ENCODE data around the gene LAMA1.

Gene LAMA1

DNA sequence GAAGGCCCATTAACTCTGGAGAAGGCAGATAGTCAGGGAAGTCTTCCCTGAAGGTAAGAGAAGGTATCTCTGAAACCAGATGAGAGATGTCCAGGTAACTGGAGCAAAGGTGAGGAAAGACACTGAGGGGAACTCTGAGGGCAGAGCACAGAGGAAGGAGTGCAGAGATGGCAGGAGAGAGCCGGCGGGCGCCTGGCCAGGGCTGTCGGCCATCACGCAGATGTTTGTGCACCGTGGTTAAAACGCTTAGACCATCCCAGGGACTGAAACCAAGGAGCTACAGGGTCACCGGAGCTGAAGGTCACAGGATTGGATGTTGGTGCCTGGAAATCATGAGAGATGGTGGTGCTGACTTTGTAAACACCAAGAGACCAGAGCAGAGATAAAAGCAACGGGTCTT lies 55.4 kb downstream of the LAMA1 start:
- no peak for TF ChIP-seq CTCF (IDR thresholded peaks at IDR 0.05; ENCODE audit: insufficient read depth, low read depth, low read length, missing control alignments)
- no peak for DNase-seq (ENCODE audit: low read depth)
- H3K4me3 ChIP-seq (ENCODE audit: low read length) = no peak overlapping the region

DNA sequence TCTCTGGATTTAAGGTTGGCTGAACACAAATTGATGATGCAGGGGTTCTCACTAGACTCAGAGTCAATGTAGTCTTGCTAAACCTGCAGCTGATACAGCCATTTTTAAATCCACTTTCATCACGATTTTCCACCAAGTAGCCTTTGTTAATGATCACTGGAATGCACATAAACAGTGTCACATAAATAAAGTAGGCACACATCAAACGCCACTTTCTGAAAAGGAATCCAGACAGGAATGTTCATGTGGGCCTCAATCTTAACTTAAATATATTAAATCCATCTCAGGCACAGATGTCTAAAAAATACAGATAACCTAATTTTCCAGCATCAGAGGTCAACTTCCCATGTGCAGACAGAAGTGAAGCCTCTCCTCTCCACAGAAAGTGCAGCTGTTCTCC lies 58.3 kb downstream of the LAMA1 start:
- no peak for TF ChIP-seq CTCF (IDR thresholded peaks at IDR 0.05; ENCODE audit: insufficient read depth, low read depth, low read length, missing control alignments)
- H3K4me3 ChIP-seq (ENCODE audit: low read length) = no peak overlapping the region
- DNase-seq (ENCODE audit: low read depth) = no peak

GRCh38 chr18:7056026-7056425 lies 61.6 kb downstream of the LAMA1 start:
- no peak for DNase-seq (ENCODE audit: low read depth)
- H3K4me3 ChIP-seq (ENCODE audit: low read length) = no peak overlapping the region
- TF ChIP-seq CTCF (IDR thresholded peaks at IDR 0.05; ENCODE audit: insufficient read depth, low read depth, low read length, missing control alignments) = no peak

- H3K4me3 ChIP-seq (ENCODE audit: low read length) = no peak overlapping the region
- TF ChIP-seq CTCF (IDR thresholded peaks at IDR 0.05; ENCODE audit: insufficient read depth, low read depth, low read length, missing control alignments) = no peak
- no peak for DNase-seq (ENCODE audit: low read depth)
Observed at GRCh38 chr18:7049951-7050350, 67.6 kb downstream of the LAMA1 start.

DNA sequence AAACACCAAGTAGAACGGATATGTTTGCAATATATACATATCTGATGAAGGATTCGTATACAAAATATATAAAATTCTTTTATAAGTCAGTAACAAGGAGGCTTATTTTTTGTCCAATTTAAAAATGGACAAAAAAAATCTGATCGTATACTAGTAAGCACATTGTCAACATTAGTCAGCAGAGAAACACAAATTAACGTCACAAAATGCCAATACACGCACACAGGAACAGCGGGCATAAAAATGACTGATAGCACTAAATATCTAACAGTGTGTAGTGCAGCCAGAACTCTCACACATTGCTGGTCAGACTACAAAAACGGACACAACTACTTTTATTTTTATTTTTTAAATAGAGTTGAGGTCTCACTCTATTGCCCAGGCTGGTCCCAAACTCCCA lies 69.5 kb downstream of the LAMA1 start:
- TF ChIP-seq CTCF (IDR thresholded peaks at IDR 0.05; ENCODE audit: insufficient read depth, low read depth, low read length, missing control alignments) = no peak
- no peak for DNase-seq (ENCODE audit: low read depth)
- H3K4me3 ChIP-seq (ENCODE audit: low read length) = no peak overlapping the region

GRCh38 chr18:7047336-7047735 lies 70.3 kb downstream of the LAMA1 start:
- H3K4me3 ChIP-seq (ENCODE audit: low read length) = no peak overlapping the region
- no peak for DNase-seq (ENCODE audit: low read depth)
- no peak for TF ChIP-seq CTCF (IDR thresholded peaks at IDR 0.05; ENCODE audit: insufficient read depth, low read depth, low read length, missing control alignments)

DNA sequence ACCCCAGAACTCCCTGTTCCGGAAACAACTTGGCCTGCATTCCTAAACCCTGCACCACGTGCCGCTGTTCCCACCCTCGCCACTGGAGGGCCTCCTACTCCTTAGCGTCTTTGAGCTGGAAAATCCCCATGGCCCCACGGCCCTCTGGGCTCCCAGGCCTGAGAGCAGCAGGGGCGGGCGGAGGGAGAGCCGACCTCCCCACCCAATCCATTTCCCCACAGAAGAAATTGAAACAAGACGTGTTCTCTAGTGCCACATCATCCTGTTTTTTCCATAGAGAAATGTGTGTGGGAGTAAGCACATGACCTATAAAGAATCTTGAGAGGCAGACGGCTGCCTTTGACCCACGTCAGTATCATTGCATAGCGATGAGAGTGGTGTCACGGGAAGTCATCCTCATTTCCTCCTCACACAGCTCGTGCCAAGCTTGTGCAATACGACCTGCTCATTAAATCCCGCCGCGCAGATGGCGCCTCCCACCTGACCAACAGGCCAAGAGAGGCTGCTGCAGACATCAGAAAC lies 79.2 kb downstream of the LAMA1 start:
- peak overlapping the region; percentile 5 for H3K4me3 ChIP-seq (ENCODE audit: low read length)
- peak; percentile 99 for DNase-seq (ENCODE audit: low read depth)
- peak; percentile 77 for TF ChIP-seq CTCF (IDR thresholded peaks at IDR 0.05; ENCODE audit: insufficient read depth, low read depth, low read length, missing control alignments)

All from epithelial cell of esophagus (primary cell).